ENCODE measurements around the gene EDC4. TPM values are rescaled to one million over a fixed set of nuclear protein-coding genes. Genes with fewer than 3 reads are reported as not detected.
A peak's percentile ranks its signal among the peaks of the same experiment; 100 is the strongest.

The EDC4 gene
- total and polyA plus RNA-seq, 9 of the 15 experiments (the other 6 are each of a cell fraction or from before 2014, with no cell fraction given) = 1.1 to 131 (median 74.0) TPM

DNA sequence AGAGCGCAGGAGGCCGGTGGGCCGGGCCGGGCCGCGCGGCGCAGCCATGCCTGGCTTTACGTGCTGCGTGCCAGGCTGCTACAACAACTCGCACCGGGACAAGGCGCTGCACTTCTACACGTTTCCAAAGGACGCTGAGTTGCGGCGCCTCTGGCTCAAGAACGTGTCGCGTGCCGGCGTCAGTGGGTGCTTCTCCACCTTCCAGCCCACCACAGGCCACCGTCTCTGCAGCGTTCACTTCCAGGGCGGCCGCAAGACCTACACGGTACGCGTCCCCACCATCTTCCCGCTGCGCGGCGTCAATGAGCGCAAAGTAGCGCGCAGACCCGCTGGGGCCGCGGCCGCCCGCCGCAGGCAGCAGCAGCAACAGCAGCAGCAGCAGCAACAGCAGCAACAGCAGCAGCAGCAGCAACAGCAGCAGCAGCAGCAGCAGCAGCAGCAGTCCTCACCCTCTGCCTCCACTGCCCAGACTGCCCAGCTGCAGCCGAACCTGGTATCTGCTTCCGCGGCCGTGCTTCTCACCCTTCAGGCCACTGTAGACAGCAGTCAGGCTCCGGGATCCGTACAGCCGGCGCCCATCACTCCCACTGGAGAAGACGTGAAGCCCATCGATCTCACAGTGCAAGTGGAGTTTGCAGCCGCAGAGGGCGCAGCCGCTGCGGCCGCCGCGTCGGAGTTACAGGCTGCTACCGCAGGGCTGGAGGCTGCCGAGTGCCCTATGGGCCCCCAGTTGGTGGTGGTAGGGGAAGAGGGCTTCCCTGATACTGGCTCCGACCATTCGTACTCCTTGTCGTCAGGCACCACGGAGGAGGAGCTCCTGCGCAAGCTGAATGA lies 30.1 kb upstream of the EDC4 start (continued):
- TF ChIP-seq, protein P1, sequence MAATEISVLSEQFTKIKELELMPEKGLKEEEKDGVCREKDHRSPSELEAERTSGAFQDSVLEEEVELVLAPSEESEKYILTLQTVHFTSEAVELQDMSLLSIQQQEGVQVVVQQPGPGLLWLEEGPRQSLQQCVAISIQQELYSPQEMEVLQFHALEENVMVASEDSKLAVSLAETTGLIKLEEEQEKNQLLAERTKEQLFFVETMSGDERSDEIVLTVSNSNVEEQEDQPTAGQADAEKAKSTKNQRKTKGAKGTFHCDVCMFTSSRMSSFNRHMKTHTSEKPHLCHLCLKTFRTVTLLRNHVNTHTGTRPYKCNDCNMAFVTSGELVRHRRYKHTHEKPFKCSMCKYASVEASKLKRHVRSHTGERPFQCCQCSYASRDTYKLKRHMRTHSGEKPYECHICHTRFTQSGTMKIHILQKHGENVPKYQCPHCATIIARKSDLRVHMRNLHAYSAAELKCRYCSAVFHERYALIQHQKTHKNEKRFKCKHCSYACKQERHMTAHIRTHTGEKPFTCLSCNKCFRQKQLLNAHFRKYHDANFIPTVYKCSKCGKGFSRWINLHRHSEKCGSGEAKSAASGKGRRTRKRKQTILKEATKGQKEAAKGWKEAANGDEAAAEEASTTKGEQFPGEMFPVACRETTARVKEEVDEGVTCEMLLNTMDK (IDR thresholded peaks at IDR 0.05; ENCODE audit: borderline replicate concordance, insufficient read depth, low read depth, low read length, poor library complexity, severe bottlenecking) = peak; percentile 0
- TF ChIP-seq STAT5A (IDR thresholded peaks at IDR 0.05; ENCODE audit: borderline replicate concordance, low read length) (no peak), NR4A1 (CRISPR knock-in tag; IDR thresholded peaks at IDR 0.05) (no peak), NR4A1 (tag; IDR thresholded peaks at IDR 0.05) (no peak), FOXM1 (IDR thresholded peaks at IDR 0.05; ENCODE audit: low read depth) (no peak), FOXM1 (CRISPR knock-in tag; IDR thresholded peaks at IDR 0.05; ENCODE audit: low read depth) (peak; percentile 26; the same call in 1 of the 2 replicates), ETS1 (conservative IDR thresholded peaks at IDR 0.05; ENCODE audit: control insufficient read depth, low read depth, low read length) (no peak), SMAD3 (CRISPR knock-in tag; conservative IDR thresholded peaks at IDR 0.05) (no peak), ZNF143 (CRISPR knock-in tag; IDR thresholded peaks at IDR 0.05) (peak; percentile 59), POLR2B (IDR thresholded peaks at IDR 0.05; ENCODE audit: low read depth, partially characterized antibody) (no peak), HDGF (IDR thresholded peaks at IDR 0.05) (no peak), PTRF (tag; IDR thresholded peaks at IDR 0.05) (no peak), ZBTB33 (CRISPR knock-in tag; IDR thresholded peaks at IDR 0.05) (peak; percentile 100), ZFP30 (CRISPR knock-in tag; IDR thresholded peaks at IDR 0.05; ENCODE audit: borderline replicate concordance) (no peak)
